WTC11 (cell line): ENCODE results near the gene ISCA1.

Experiments used
- JUN ChIP-seq: sonication (generic); formaldehyde crosslinking; IDR thresholded peaks from 2 replicates; pipeline ENCODE4 v1.8.0; 2023; ENCODE audit warnings: mild to moderate bottlenecking, missing genetic modification reagents
- RELA ChIP-seq: sonication (generic); formaldehyde crosslinking; IDR thresholded peaks from 2 replicates; pipeline ENCODE4 v1.8.1; 2022; ENCODE audit warnings: missing genetic modification reagents, mild to moderate bottlenecking, borderline replicate concordance
- ZNF138 ChIP-seq: sonication (generic); formaldehyde crosslinking; conservative IDR thresholded peaks from 2 replicates; pipeline ENCODE4 v1.8.1; 2022; ENCODE audit warnings: mild to moderate bottlenecking, moderate library complexity, missing genetic modification reagents
- TF ChIP-seq, protein P1 (sequence below): sonication (generic); formaldehyde crosslinking; IDR thresholded peaks from 2 replicates; pipeline ENCODE4 v1.8.0; 2022; ENCODE audit warnings: mild to moderate bottlenecking, missing genetic modification reagents
- TF ChIP-seq, protein P2 (sequence below): sonication (generic); formaldehyde crosslinking; IDR thresholded peaks from 2 replicates; pipeline ENCODE4 v1.8.1; 2023; ENCODE audit warnings: mild to moderate bottlenecking, missing genetic modification reagents, moderate library complexity
- TF ChIP-seq, protein P3 (sequence below): sonication (generic); formaldehyde crosslinking; IDR thresholded peaks from 2 replicates; pipeline ENCODE4 v1.8.1; 2022; ENCODE audit warnings: low read depth, missing genetic modification reagents, borderline replicate concordance
- TF ChIP-seq, protein P4 (sequence below): sonication (generic); formaldehyde crosslinking; IDR thresholded peaks from 2 replicates; pipeline ENCODE4 v1.8.1; 2023; ENCODE audit warnings: mild to moderate bottlenecking, missing genetic modification reagents, borderline replicate concordance

DNA sequence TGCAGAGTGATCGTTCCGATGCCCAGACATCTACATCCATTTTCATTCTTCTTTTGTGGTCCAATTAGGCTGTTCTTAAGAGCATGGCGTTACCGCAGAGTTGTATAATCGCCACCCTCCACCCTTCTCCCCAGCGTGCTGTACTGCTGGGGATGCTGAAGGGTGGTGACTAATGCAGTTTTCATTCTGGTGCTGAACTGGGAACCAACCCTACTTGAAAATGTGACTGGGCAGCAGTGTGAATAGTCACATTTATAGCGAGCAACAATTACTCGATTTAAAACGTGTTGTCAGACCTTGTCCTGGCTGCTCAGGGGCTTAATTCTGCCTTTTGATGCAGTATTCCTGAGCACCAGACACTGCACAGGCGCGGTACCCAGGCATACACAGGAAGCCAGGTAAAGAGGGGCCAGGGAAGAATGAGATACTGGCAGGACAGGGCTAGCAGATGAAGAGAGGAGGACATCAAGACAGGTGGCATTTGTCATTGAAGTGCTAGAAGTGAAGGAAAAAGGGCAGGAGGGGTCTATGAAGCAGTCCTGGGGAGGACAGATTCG, 719 bp upstream of the ISCA1 start:
- TF ChIP-seq ZNF138 (CRISPR knock-in tag) (no peak), JUN (CRISPR knock-in tag) (no peak), RELA (no peak)
- TF ChIP-seq, protein P1, sequence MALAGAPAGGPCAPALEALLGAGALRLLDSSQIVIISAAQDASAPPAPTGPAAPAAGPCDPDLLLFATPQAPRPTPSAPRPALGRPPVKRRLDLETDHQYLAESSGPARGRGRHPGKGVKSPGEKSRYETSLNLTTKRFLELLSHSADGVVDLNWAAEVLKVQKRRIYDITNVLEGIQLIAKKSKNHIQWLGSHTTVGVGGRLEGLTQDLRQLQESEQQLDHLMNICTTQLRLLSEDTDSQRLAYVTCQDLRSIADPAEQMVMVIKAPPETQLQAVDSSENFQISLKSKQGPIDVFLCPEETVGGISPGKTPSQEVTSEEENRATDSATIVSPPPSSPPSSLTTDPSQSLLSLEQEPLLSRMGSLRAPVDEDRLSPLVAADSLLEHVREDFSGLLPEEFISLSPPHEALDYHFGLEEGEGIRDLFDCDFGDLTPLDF = no peak
- TF ChIP-seq, protein P2, sequence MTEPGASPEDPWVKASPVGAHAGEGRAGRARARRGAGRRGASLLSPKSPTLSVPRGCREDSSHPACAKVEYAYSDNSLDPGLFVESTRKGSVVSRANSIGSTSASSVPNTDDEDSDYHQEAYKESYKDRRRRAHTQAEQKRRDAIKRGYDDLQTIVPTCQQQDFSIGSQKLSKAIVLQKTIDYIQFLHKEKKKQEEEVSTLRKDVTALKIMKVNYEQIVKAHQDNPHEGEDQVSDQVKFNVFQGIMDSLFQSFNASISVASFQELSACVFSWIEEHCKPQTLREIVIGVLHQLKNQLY (CRISPR knock-in tag) = no peak
- TF ChIP-seq, protein P3, sequence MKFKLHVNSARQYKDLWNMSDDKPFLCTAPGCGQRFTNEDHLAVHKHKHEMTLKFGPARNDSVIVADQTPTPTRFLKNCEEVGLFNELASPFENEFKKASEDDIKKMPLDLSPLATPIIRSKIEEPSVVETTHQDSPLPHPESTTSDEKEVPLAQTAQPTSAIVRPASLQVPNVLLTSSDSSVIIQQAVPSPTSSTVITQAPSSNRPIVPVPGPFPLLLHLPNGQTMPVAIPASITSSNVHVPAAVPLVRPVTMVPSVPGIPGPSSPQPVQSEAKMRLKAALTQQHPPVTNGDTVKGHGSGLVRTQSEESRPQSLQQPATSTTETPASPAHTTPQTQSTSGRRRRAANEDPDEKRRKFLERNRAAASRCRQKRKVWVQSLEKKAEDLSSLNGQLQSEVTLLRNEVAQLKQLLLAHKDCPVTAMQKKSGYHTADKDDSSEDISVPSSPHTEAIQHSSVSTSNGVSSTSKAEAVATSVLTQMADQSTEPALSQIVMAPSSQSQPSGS = no peak
- TF ChIP-seq, protein P4, sequence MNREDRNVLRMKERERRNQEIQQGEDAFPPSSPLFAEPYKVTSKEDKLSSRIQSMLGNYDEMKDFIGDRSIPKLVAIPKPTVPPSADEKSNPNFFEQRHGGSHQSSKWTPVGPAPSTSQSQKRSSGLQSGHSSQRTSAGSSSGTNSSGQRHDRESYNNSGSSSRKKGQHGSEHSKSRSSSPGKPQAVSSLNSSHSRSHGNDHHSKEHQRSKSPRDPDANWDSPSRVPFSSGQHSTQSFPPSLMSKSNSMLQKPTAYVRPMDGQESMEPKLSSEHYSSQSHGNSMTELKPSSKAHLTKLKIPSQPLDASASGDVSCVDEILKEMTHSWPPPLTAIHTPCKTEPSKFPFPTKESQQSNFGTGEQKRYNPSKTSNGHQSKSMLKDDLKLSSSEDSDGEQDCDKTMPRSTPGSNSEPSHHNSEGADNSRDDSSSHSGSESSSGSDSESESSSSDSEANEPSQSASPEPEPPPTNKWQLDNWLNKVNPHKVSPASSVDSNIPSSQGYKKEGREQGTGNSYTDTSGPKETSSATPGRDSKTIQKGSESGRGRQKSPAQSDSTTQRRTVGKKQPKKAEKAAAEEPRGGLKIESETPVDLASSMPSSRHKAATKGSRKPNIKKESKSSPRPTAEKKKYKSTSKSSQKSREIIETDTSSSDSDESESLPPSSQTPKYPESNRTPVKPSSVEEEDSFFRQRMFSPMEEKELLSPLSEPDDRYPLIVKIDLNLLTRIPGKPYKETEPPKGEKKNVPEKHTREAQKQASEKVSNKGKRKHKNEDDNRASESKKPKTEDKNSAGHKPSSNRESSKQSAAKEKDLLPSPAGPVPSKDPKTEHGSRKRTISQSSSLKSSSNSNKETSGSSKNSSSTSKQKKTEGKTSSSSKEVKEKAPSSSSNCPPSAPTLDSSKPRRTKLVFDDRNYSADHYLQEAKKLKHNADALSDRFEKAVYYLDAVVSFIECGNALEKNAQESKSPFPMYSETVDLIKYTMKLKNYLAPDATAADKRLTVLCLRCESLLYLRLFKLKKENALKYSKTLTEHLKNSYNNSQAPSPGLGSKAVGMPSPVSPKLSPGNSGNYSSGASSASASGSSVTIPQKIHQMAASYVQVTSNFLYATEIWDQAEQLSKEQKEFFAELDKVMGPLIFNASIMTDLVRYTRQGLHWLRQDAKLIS (CRISPR knock-in tag) = no peak
